ENCODE measurements around the gene LRMDA.

The LRMDA gene

DNA sequence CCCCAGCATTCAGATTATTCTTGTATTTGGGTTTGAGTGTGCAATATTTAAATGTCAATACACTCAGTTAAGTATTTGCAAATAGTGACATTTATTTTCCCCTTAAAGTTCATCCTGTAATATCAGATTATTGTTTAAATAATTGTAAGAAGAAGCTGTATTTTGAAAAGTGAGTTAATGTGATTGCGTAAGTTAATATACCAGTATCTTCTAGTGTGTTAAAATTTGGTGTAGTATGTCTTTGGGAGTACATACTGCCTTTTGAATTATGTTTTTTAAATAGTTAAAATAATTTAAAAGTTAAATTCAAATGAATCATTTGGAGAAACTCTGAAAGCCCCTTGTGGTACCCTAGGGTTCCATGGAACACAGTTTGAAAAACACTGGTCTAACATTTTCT lies 28.6 kb downstream of the LRMDA start:
- TF ChIP-seq CTCF (IDR thresholded peaks at IDR 0.05): no peak

- no peak for TF ChIP-seq CTCF (IDR thresholded peaks at IDR 0.05)
Observed at GRCh38 chr10:75461672-75462649, 30.5 kb downstream of the LRMDA start.

GRCh38 chr10:75462865-75463264 lies 31.4 kb downstream of the LRMDA start:
- TF ChIP-seq CTCF (IDR thresholded peaks at IDR 0.05): no peak

DNA sequence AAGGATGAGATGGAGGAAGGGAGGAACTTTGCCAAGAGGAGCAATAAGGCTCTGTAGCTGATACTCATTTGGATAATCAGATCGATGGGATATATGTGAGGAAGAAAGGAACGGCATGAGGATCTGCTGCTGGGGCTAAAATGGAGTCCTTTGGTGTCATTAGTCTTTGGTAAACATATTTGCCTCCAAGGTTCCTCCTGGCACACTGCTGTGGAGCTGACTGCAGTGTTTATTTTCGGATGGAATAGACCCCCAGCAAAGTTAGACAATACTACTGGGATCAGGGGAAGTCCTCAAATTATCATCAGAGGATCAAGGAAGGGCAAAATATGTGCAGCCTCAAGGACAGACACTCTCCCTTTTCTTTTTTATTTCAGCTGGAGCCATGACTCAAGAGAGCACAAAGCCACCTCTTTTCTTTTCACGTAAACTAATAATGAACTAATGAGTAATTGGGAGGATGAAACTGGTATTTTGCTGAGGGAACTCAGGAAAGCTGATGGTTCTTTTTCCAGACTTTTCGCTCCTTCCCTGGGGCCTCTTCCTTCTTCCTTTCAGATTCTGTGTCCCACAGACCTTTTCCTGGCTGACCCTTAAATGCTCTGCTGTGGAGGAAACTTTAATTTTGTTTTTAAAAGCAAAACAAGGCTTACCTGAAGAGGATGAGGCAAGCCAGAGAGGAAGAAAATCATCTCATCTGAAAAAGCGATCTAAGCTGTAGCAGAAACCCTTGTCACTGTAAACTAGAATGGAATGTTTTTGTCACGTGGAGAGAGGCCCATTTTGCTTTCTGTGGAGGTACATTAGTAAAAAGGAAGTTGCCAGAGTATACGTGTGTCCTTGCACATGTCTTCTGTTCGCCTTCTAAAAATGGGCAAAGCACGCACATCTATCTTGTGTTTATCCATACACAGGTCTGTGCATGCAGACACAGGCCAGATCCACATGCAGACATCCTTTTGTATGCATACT lies 33.3 kb downstream of the LRMDA start:
- TF ChIP-seq CTCF (IDR thresholded peaks at IDR 0.05): no peak

GRCh38 chr10:75465450-75465827 lies 34.0 kb downstream of the LRMDA start:
- no peak for TF ChIP-seq CTCF (IDR thresholded peaks at IDR 0.05)

DNA sequence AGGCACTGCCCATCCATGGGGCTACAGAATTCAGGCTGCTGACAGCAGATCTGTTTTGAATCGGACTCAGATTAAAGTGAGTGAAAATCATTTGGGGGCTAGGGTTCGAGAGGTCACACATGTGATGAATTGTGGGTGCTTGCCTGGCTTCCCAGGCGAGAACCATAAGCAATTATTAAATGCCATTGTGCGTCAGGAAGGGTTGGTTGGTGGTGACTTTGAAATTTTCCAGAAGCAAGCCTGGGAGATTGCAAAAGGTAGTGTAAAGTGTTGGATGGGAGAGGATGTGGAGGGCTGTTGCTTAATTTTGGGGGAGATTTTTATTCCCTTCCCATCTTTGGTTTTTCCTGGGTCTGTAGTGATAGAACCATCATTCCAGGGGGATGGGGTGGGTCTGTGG lies 34.6 kb downstream of the LRMDA start:
- no peak for TF ChIP-seq CTCF (IDR thresholded peaks at IDR 0.05)

- TF ChIP-seq CTCF (IDR thresholded peaks at IDR 0.05): no peak
Observed at GRCh38 chr10:75466886-75467285, 35.5 kb downstream of the LRMDA start.
